IMR-90 (cell line): ENCODE data around the gene OR10H1.

ENCODE experiments used
- CEBPB ChIP-seq: IDR thresholded peaks from 2 replicates; pipeline ENCODE4 v1.6.1; 2012; ENCODE audit warnings: low read depth, low read length, improper control_type of control experiment
- CHD1 ChIP-seq: IDR thresholded peaks from 2 replicates; pipeline ENCODE4 v1.6.1; 2012; ENCODE audit warnings: low read depth, low read length, improper control_type of control experiment
- ELK1 ChIP-seq: fragments of 150-350 bp; IDR thresholded peaks from 2 replicates; pipeline ENCODE4 v1.6.1; 2016; ENCODE audit warnings: low read depth, mild to moderate bottlenecking, low read length, moderate library complexity, borderline replicate concordance
- FOS ChIP-seq: fragments of 150-350 bp; IDR thresholded peaks from 2 replicates; pipeline ENCODE4 v1.6.1; 2016; ENCODE audit warnings: low read depth, low read length
- MAFK ChIP-seq: IDR thresholded peaks from 2 replicates; pipeline ENCODE4 v1.6.1; 2012; ENCODE audit warnings: low read depth, low read length, improper control_type of control experiment
- MXI1 ChIP-seq: IDR thresholded peaks from 2 replicates; pipeline ENCODE4 v1.6.1; 2012; ENCODE audit warnings: low read depth, mild to moderate bottlenecking, low read length, moderate library complexity, borderline replicate concordance
- POLR2A ChIP-seq: IDR thresholded peaks from 2 replicates; pipeline ENCODE4 v1.6.1; 2012; ENCODE audit warnings: mild to moderate bottlenecking, low read depth, low read length
- RAD21 ChIP-seq: IDR thresholded peaks from 2 replicates; pipeline ENCODE4 v1.6.1; 2012; ENCODE audit warnings: low read length, improper control_type of control experiment
- RCOR1 ChIP-seq: IDR thresholded peaks from 2 replicates; pipeline ENCODE4 v1.6.1; 2012; ENCODE audit warnings: mild to moderate bottlenecking, low read length, improper control_type of control experiment; ENCODE audit not compliant: insufficient replicate concordance
- RFX5 ChIP-seq: IDR thresholded peaks from 2 replicates; pipeline ENCODE4 v1.8.0; 2012; ENCODE audit warnings: low read depth, mild to moderate bottlenecking, low read length, moderate library complexity
- SMC3 ChIP-seq: fragments of 150-350 bp; IDR thresholded peaks from 2 replicates; pipeline ENCODE4 v1.6.1; 2016; ENCODE audit warnings: low read depth, mild to moderate bottlenecking, antibody characterized with exemption, low read length, moderate library complexity
- TF ChIP-seq, protein P1 (sequence below): conservative IDR thresholded peaks from 2 replicates; pipeline ENCODE4 v1.5.1; 2012; ENCODE audit warnings: mild to moderate bottlenecking, low read depth, low read length, improper control_type of control experiment
- TF ChIP-seq, protein P2 (sequence below): fragments of 150-350 bp; IDR thresholded peaks from 2 replicates; pipeline ENCODE4 v1.6.1; 2017; ENCODE audit warnings: mild to moderate bottlenecking, antibody characterized with exemption, low read length, low read depth

DNA sequence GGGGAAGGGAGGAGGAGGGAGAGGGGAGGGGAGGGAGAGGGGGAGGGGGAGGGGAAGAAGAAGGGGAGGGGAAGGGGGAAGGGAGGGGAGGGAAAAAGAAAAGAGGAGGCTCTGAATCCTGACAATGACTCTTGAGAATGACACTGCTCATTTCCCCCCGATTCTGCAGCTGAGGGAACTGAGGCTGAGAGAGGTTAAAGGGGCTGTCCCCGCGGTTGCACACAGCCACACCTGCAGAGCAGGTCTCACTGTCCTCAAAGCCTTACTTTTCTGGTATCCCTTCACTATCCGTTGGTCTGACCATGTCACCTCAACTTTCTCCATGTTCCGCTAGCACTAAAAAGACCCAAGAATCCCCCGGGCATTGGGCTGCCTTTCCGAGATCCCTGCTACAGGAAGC lies 47.0 kb upstream of the OR10H1 start:
- TF ChIP-seq POLR2A (no peak), MAFK (no peak), RCOR1 (no peak), RAD21 (no peak), MXI1 (no peak), CEBPB (no peak), SMC3 (no peak), FOS (no peak), RFX5 (no peak), ELK1 (no peak), CHD1 (no peak)
- TF ChIP-seq, protein P1, sequence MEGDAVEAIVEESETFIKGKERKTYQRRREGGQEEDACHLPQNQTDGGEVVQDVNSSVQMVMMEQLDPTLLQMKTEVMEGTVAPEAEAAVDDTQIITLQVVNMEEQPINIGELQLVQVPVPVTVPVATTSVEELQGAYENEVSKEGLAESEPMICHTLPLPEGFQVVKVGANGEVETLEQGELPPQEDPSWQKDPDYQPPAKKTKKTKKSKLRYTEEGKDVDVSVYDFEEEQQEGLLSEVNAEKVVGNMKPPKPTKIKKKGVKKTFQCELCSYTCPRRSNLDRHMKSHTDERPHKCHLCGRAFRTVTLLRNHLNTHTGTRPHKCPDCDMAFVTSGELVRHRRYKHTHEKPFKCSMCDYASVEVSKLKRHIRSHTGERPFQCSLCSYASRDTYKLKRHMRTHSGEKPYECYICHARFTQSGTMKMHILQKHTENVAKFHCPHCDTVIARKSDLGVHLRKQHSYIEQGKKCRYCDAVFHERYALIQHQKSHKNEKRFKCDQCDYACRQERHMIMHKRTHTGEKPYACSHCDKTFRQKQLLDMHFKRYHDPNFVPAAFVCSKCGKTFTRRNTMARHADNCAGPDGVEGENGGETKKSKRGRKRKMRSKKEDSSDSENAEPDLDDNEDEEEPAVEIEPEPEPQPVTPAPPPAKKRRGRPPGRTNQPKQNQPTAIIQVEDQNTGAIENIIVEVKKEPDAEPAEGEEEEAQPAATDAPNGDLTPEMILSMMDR, result no peak
- TF ChIP-seq, protein P2, sequence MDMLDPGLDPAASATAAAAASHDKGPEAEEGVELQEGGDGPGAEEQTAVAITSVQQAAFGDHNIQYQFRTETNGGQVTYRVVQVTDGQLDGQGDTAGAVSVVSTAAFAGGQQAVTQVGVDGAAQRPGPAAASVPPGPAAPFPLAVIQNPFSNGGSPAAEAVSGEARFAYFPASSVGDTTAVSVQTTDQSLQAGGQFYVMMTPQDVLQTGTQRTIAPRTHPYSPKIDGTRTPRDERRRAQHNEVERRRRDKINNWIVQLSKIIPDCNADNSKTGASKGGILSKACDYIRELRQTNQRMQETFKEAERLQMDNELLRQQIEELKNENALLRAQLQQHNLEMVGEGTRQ, result no peak
